ENCODE data around the gene CD22.

- TF ChIP-seq CTCF (IDR thresholded peaks at IDR 0.05) (no peak), POLR2AphosphoS5 (IDR thresholded peaks at IDR 0.05) (no peak), EP300 (IDR thresholded peaks at IDR 0.05) (no peak), POLR2A (IDR thresholded peaks at IDR 0.05) (no peak)
Observed at GRCh38 chr19:35281303-35281702, 47.7 kb upstream of the CD22 start.

Measured in suprapubic skin (tissue), 4 donors.